HG03196 (cell line): ENCODE measurements around the gene RRP12.
"Not testable (repeated sequence)": the region's sequence is repeated elsewhere in the genome, so short reads cannot be mapped to it uniquely, and the experiment has no call there.

Source experiments
- ATAC-seq: cut with Tn5 transposase; IDR thresholded peaks from one replicate; pipeline ENCODE4 v1.9.1; 2021; ENCODE audit not compliant: unreplicated experiment

Gene RRP12

GRCh38 chr10:97408496-97408992 lies 7.4 kb upstream of the RRP12 start:
- ATAC-seq, result no peak

GRCh38 chr10:97407952-97408248 lies 6.8 kb upstream of the RRP12 start:
- ATAC-seq, result no peak

DNA sequence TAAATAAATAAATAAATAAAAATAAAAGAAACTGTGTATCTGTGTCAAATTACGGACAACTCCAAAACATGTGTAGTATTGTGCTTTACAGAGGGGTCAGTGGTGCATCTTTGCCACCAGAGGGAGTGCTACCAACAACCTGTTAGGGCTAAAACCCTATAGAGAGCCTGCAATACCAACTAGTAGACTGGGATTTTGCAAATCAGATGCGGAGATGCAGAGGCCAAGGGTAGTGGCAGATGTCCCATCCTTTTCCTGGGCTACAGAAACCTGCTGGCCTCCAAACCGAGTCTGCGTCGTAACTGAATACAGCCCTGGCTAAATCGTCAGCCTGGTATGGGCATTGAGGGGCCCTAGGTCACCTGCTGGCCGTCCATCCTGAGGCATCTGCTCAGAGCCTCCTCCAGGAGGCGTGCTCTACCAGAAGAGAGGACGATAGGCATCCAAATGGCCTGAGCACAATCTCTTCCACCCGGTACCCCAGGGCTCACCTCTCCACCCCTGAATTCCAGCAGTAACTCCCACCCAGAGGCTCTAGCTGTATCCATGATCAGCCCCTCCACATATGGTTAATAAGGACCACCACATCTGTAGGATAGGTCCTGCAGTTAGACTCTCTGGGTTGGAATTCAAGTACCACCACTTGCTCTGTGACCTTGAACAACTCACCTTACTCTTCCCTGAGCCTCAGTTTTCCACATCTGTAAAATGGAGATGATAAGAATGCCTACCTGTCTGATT lies 6.2 kb upstream of the RRP12 start:
- peak; percentile 81 for ATAC-seq

GRCh38 chr10:97406483-97406882 lies 5.3 kb upstream of the RRP12 start:
- ATAC-seq, result not testable (repeated sequence)

DNA sequence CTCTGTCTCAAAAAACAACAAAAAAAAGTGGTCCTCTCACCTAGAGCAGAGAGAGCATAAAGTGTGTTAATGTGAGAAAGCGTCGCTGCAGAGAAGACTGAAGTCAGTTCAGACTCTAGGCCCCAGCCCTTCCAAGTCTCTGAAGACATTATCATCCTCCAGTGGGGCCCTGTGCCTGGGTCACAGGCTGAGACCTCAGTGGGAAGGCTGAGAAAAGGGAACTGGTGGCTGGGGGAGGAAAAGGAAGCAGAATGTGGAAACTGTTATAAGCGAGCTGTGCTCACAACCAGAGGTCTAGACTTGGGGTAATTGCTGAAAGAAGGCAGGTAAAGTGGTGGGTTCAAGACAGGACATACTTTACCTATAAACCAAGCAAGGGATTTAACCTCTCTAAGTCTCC lies 4.9 kb upstream of the RRP12 start:
- no peak for ATAC-seq

- no peak for ATAC-seq
Observed at GRCh38 chr10:97404044-97404443, 2.9 kb upstream of the RRP12 start.

DNA sequence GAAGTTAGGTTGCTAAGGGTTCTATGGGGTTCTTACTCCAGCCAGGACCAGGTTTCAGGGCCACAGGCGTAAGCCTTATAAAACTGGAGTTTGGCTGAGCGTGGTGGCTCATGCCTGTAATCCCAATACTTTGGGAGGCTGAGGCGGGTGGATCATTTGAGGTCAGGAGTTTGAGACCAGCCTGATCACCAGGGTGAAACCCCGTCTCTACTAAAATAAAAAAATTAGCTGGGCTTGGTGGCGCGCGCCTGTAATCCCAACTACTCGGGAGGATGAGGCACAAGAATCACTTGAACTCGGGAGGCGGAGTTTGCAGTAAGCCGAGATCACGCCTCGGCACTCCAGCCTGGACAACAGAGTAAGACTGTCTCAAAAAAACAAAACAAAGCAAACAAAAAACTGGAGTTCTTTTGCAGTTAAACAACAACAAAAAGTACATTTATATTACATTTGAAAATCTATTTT lies 347 bp upstream of the RRP12 start:
- no peak for ATAC-seq

- no peak for ATAC-seq
Observed at GRCh38 chr10:97399843-97400545, 1.1 kb downstream of the RRP12 start.

DNA sequence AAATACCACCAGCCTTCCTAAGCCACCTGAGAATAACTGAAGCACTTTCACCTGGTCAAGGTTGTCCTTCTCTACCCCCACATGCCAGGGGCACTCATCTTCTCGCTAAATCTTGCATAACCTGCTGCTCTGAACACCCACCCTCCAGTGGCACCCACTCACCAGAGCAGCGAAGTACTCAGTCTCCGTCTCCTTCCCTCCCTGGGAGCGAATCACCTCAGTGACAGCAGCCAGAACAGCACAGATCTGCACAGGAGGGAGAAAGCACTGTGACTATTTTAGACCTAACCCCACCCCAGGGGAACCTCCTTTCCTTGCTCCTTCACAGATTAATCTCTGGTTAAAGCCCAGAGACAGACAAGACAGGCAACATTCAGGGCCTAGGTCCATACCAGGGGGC lies 5.1 kb downstream of the RRP12 start:
- no peak for ATAC-seq

- ATAC-seq, result no peak
Observed at GRCh38 chr10:97393034-97393573, 8.0 kb downstream of the RRP12 start.

GRCh38 chr10:97390091-97390490 lies 11.0 kb downstream of the RRP12 start:
- no peak for ATAC-seq

DNA sequence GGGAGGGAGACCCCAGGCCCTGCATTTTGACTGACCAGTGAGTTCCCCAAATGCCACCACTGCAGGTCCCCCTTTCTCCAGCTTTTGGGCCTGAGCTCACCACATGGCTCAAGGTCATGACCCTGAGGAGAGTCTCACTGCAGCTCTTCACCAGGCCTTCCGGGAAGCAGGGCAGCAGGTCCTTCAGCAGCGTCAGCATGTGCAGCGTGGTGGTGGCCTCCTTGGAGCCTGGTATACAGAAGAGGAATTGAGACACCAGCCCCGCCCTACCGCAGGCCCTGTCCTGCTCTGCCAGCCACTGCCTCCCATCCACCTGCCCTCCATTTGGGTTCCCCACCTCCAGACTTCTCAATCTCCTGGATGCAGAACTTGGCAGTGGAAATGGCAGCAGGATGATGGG lies 13.0 kb downstream of the RRP12 start:
- ATAC-seq, result no peak

DNA sequence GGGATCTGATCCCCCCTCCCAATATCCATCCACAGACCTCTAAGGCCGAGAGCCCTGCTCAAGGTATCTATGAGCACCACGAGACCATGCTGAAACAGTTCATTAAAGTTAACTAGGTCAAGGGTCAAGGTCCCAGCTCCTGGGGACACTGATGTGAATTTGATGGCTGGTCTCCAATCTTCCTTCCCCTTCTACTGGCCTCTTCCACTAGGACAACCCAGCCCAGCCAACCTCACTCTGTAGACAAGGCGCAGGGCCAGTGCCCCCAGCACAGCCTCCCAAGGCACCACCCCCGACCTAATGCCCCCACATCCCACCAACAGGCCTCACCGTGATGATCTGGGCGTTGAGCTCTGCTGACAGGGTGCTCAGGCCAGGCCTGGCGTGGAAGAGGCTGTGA lies 15.6 kb downstream of the RRP12 start:
- no peak for ATAC-seq

- no peak for ATAC-seq
Observed at GRCh38 chr10:97384641-97385040, 16.5 kb downstream of the RRP12 start.

- ATAC-seq, result no peak
Observed at GRCh38 chr10:97384156-97384555, 17.0 kb downstream of the RRP12 start.

GRCh38 chr10:97383159-97383558 lies 18.0 kb downstream of the RRP12 start:
- ATAC-seq, result no peak

DNA sequence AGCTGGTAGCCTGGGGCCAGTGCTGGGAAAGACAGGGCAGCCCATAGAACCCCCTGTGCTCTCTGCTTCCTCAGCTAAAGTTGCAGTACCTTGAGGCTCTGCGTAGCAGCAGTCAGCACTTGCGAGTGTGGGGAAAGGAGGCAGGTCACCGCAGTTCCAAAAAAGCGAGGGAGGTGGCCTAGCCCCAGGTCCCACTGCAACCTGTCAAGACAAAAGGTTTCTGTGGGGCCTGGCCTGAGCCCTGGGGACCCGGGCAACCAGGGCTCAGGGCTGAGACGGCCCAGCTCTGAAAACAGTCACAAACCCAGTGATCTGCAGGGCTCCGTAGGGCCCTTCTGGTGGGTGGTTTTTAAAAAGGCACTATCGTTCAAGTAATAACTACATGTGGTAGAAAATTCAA lies 19.5 kb downstream of the RRP12 start:
- no peak for ATAC-seq

DNA sequence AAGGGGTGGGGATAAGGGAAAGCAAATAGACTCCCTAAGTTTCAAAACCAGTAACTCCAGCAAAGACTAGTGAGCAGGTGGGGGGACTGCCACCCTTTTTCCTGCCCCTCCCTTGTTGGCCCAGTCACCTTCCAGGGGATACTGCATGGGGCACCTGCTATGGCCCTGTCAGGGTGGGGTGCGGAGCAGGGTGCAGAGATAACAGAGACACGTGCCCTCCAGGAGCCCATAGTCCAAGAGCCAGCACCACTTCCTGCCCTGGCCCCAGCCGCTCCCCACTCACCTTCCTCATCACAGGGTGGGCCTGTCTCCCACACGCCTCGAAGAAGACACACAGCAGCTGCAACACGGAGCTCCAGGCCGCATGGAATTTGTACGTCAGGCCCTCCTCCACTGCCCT lies 20.6 kb downstream of the RRP12 start:
- no peak for ATAC-seq

- ATAC-seq, result no peak
Observed at GRCh38 chr10:97378933-97379921, 21.9 kb downstream of the RRP12 start.

GRCh38 chr10:97376413-97376812 lies 24.7 kb downstream of the RRP12 start:
- no peak for ATAC-seq

DNA sequence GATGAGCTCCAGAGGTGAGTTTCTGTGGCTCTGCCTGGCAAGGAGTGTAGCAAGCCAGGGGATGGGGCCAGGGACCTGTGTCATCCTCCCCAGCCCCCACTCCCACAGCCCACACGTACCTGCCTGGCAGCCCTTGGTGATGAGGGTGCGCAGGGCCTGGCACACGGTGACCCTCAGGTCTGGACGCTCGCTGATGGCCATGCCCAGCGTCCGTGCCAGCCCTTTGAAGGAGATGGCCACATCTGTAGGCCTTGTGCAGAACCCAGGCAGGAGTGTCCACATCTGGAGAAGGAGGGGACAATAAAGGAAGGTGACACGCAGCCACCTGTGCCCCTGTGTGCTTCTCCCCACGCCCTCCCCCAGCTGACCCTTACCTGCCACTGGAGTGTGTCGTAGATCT lies 27.7 kb downstream of the RRP12 start:
- ATAC-seq, result no peak
